Measurements from ENCODE around the gene TGFBR1. TPM values are rescaled to one million over a fixed set of nuclear protein-coding genes. Genes with fewer than 3 reads are reported as not detected.

Gene TGFBR1
- total RNA-seq, 2 experiments from 2014 or later, result 12.9 to 14.6 TPM

- no peak overlapping the region for H3K27ac Mint-ChIP-seq
- intact Hi-C loops (cut with DNase I, micrococcal nuclease), result loop anchor here (1.0 to 10.0 kb wide), 5 partner anchors 88 to 335 kb away; partner anchors contain the start of gene GALNT12 (in 1 of the 2)
- H3K4me1 Mint-ChIP-seq (ENCODE audit: low read depth), result peaks cover 51% of the 10 kb centered on the region
These were observed 35.0 kb downstream of the TGFBR1 start for GRCh38 chr9:99139868-99140267.

GRCh38 chr9:99140685-99141314, 35.9 kb downstream of the TGFBR1 start:
- CTCF ChIA-PET, result interaction anchor here (0.5 to 5.6 kb wide), 33 partner anchors 8 to 935 kb away, joined by 3 to 77 read pairs (median 5); partner anchors contain the start of gene TGFBR1
- H3K4me3 ChIP-seq (ENCODE audit: low read length), result no peak overlapping the region
- Mint-ChIP-seq H3K4me3 (peak overlapping the region; percentile 0), H3K9me3 (no peaks in the 10 kb centered on the region), H3K4me1 (ENCODE audit: low read depth) (peaks cover 42% of the 10 kb centered on the region), H3K36me3 (ENCODE audit: low read depth) (peaks cover 75% of the 10 kb centered on the region), H3K27ac (peak overlapping the region; percentile 61), H3K27me3 (no peaks in the 10 kb centered on the region)
- H3K4me1 ChIP-seq (ENCODE audit: insufficient read depth, low read length), result peaks cover 4% of the 10 kb centered on the region
- no peaks in the 10 kb centered on the region for H3K27me3 ChIP-seq (ENCODE audit: control insufficient read depth in 1 of 2, insufficient read depth in 2 of 2, low read length in 2 of 2)
- intact Hi-C loops (cut with DNase I, micrococcal nuclease), result loop anchor here (1.0 to 10.0 kb wide), 4 partner anchors 140 to 336 kb away; partner anchors contain the start of gene GALNT12 (in 1 of the 2)
- ATAC-seq (ENCODE audit: poor library complexity) (peak; percentile 94), DNase-seq (peak; percentile 25 to 81 (median 44))
- TF ChIP-seq CTCF (IDR thresholded peaks at IDR 0.05), result peak; percentile 95
- no peaks in the 10 kb centered on the region for H3K9me3 ChIP-seq (ENCODE audit: control insufficient read depth in 1 of 2, insufficient read depth in 1 of 2, low read length in 2 of 2)
- no peak overlapping the region for H3K27ac ChIP-seq (ENCODE audit: low read depth in 1 of 2, low read length in 2 of 2)
- POLR2A ChIA-PET, result interaction anchor here (0.6 to 7.2 kb wide), 7 partner anchors 10 to 293 kb away, joined by 3 to 34 read pairs (median 7); partner anchors contain the start of gene TGFBR1
- H3K36me3 ChIP-seq (ENCODE audit: insufficient read depth, low read length), result peaks cover 70% of the 10 kb centered on the region

More at GRCh38 chr9:99139868-99140267, 35.0 kb downstream of the TGFBR1 start:
- H3K27ac ChIP-seq (ENCODE audit: low read depth in 1 of 2, low read length in 2 of 2), result no peak overlapping the region
- peaks cover 61% of the 10 kb centered on the region for H3K36me3 ChIP-seq (ENCODE audit: insufficient read depth, low read length)
- Mint-ChIP-seq H3K9me3 (no peaks in the 10 kb centered on the region), H3K36me3 (ENCODE audit: low read depth) (peaks cover 66% of the 10 kb centered on the region), H3K27me3 (no peaks in the 10 kb centered on the region), H3K4me3 (no peak overlapping the region)
- H3K4me1 ChIP-seq (ENCODE audit: insufficient read depth, low read length), result peaks cover 10% of the 10 kb centered on the region
- no peak for DNase-seq
- no peak overlapping the region for H3K4me3 ChIP-seq (ENCODE audit: low read length)
- no peaks in the 10 kb centered on the region for H3K9me3 ChIP-seq (ENCODE audit: control insufficient read depth in 1 of 2, insufficient read depth in 1 of 2, low read length in 2 of 2)
- no peak for TF ChIP-seq CTCF (IDR thresholded peaks at IDR 0.05)
- H3K27me3 ChIP-seq (ENCODE audit: control insufficient read depth in 1 of 2, insufficient read depth in 2 of 2, low read length in 2 of 2), result no peaks in the 10 kb centered on the region
- ChIA-PET CTCF (interaction anchor here (1.2 to 5.6 kb wide), 10 partner anchors 10 to 222 kb away, joined by 3 to 77 read pairs (median 6); partner anchors contain the start of gene TGFBR1), POLR2A (interaction anchor here (1.1 to 7.2 kb wide), 4 partner anchors 26 to 81 kb away, joined by 5 to 34 read pairs (median 22); partner anchors contain the start of gene TGFBR1)
- ATAC-seq (ENCODE audit: poor library complexity), result no peak

GRCh38 chr9:99141849-99142248, 36.9 kb downstream of the TGFBR1 start:
- TF ChIP-seq CTCF (IDR thresholded peaks at IDR 0.05), result no peak
- DNase-seq (no peak), ATAC-seq (ENCODE audit: poor library complexity) (no peak)
- H3K4me3 Mint-ChIP-seq, result no peak overlapping the region
- Histone ChIP-seq H3K9me3 (ENCODE audit: control insufficient read depth in 1 of 2, insufficient read depth in 1 of 2, low read length in 2 of 2) (no peaks in the 10 kb centered on the region), H3K27ac (ENCODE audit: low read depth in 1 of 2, low read length in 2 of 2) (no peak overlapping the region), H3K4me3 (ENCODE audit: low read length) (no peak overlapping the region), H3K27me3 (ENCODE audit: control insufficient read depth in 1 of 2, insufficient read depth in 2 of 2, low read length in 2 of 2) (no peaks in the 10 kb centered on the region), H3K36me3 (ENCODE audit: insufficient read depth, low read length) (peaks cover 79% of the 10 kb centered on the region), H3K4me1 (ENCODE audit: insufficient read depth, low read length) (no peaks in the 10 kb centered on the region)
- H3K9me3 Mint-ChIP-seq, result no peaks in the 10 kb centered on the region
- peaks cover 86% of the 10 kb centered on the region for H3K36me3 Mint-ChIP-seq (ENCODE audit: low read depth)
- intact Hi-C loops (cut with DNase I, micrococcal nuclease), result loop anchor here in 1 of 2 experiments (2.0 to 10.0 kb wide), 2 partner anchors 293 to 337 kb away; partner anchors contain the start of gene GALNT12
- peaks cover 36% of the 10 kb centered on the region for H3K4me1 Mint-ChIP-seq (ENCODE audit: low read depth)
- ChIA-PET CTCF (interaction anchor here (0.8 to 5.6 kb wide), 9 partner anchors 9 to 167 kb away, joined by 3 to 77 read pairs (median 6); no protein-coding TSS in a partner anchor), POLR2A (interaction anchor here (1.0 to 7.2 kb wide), 6 partner anchors 9 to 143 kb away, joined by 3 to 34 read pairs (median 10); partner anchors contain the start of gene TGFBR1)
- no peaks in the 10 kb centered on the region for H3K27me3 Mint-ChIP-seq
- H3K27ac Mint-ChIP-seq, result no peak overlapping the region
